ENCODE data around the gene MPL. TPM values are rescaled to one million over a fixed set of nuclear protein-coding genes. Genes with fewer than 3 reads are reported as not detected.

Gene MPL
- total and polyA plus RNA-seq, 2 of the 13 experiments (the other 11 are each of a cell fraction or from before 2014, with no cell fraction given), result not detected

- no peak for TF ChIP-seq E2F2 (CRISPR knock-in tag; IDR thresholded peaks at IDR 0.05; ENCODE audit: borderline replicate concordance)
- TF ChIP-seq CENPX (CRISPR knock-in tag; IDR thresholded peaks at IDR 0.05), result no peak
- TF ChIP-seq ZNF615 (CRISPR knock-in tag; IDR thresholded peaks at IDR 0.05; ENCODE audit: borderline replicate concordance), result no peak
- peak; percentile 82; the same call in 1 of the 2 replicates for TF ChIP-seq TARDBP (CRISPR knock-in tag; IDR thresholded peaks at IDR 0.05)
- no peak for TF ChIP-seq FOXO4 (CRISPR knock-in tag; conservative IDR thresholded peaks at IDR 0.05)
- no peak for TF ChIP-seq ATF3 (CRISPR knock-in tag; IDR thresholded peaks at IDR 0.05)
- TF ChIP-seq FOXJ3 (CRISPR knock-in tag; IDR thresholded peaks at IDR 0.05; ENCODE audit: borderline replicate concordance), result no peak
- TF ChIP-seq HOXA9 (CRISPR knock-in tag; IDR thresholded peaks at IDR 0.05; ENCODE audit: borderline replicate concordance), result no peak
- TF ChIP-seq MZF1 (CRISPR knock-in tag; IDR thresholded peaks at IDR 0.05; ENCODE audit: borderline replicate concordance), result no peak
- peak; percentile 57; the same call in 1 of the 2 replicates for TF ChIP-seq GATA4 (IDR thresholded peaks at IDR 0.05; ENCODE audit: borderline replicate concordance, low read depth)
- TF ChIP-seq ZNF484 (CRISPR knock-in tag; IDR thresholded peaks at IDR 0.05; ENCODE audit: borderline replicate concordance, low read depth), result no peak
- 0 out of 2 replicates have a peak, but pooled peaks have one; percentile 33 for TF ChIP-seq MXD3 (CRISPR knock-in tag; IDR thresholded peaks at IDR 0.05)
- 0 out of 2 replicates have a peak, but pooled peaks have one; percentile 22 for TF ChIP-seq PREB (CRISPR knock-in tag; IDR thresholded peaks at IDR 0.05)
- peak; percentile 22; the same call in 1 of the 2 replicates for TF ChIP-seq ZNF558 (CRISPR knock-in tag; IDR thresholded peaks at IDR 0.05; ENCODE audit: borderline replicate concordance)
- TF ChIP-seq ZNF879 (CRISPR knock-in tag; IDR thresholded peaks at IDR 0.05), result 0 out of 2 replicates have a peak, but pooled peaks have one; percentile 63
- peak; percentile 56; the same call in 1 of the 2 replicates for TF ChIP-seq ZNF652 (CRISPR knock-in tag; IDR thresholded peaks at IDR 0.05; ENCODE audit: borderline replicate concordance, low read depth)
- TF ChIP-seq SETDB1 (CRISPR knock-in tag; IDR thresholded peaks at IDR 0.05; ENCODE audit: borderline replicate concordance), result no peak
- 0 out of 2 replicates have a peak, but pooled peaks have one; percentile 33 for TF ChIP-seq ZSCAN31 (CRISPR knock-in tag; IDR thresholded peaks at IDR 0.05; ENCODE audit: low read depth)
- TF ChIP-seq BATF2 (CRISPR knock-in tag; IDR thresholded peaks at IDR 0.05), result 0 out of 2 replicates have a peak, but pooled peaks have one; percentile 60
- TF ChIP-seq TCF7L2 (IDR thresholded peaks at IDR 0.05; ENCODE audit: low read depth, low read length), result no peak
- TF ChIP-seq ZNF580 (CRISPR knock-in tag; IDR thresholded peaks at IDR 0.05; ENCODE audit: borderline replicate concordance, low read depth), result peak; percentile 82; the same call in 1 of the 2 replicates
Observed at GRCh38 chr1:43389326-43390313, 52.0 kb downstream of the MPL start, which contains the start of the genes MED8 and SZT2 (continued).

Measured in HepG2 (cell line).